ENCODE data around the gene FES. TPM values are rescaled to one million over a fixed set of nuclear protein-coding genes. Genes with fewer than 3 reads are reported as not detected.
A peak's percentile ranks its signal among the peaks of the same experiment; 100 is the strongest.

The FES gene
- polyA plus RNA-seq, 2 of the 4 experiments (the other 2 are of a cell fraction) = 0.39 to 0.50 TPM

- FAIRE-seq = no peak
- peak; percentile 88 to 95 for DNase-seq (ENCODE audit: low read depth in 1 of 2, low spot score in 1 of 2)
- peak within 1 kb of the TSS; percentile 82 to 91 for H3K27ac ChIP-seq
- no peak for TF ChIP-seq ZNF302 (CRISPR knock-in tag; IDR thresholded peaks at IDR 0.05)
- no peak for TF ChIP-seq KDM1A (IDR thresholded peaks at IDR 0.05; ENCODE audit: low read depth)
- TF ChIP-seq, protein P1, sequence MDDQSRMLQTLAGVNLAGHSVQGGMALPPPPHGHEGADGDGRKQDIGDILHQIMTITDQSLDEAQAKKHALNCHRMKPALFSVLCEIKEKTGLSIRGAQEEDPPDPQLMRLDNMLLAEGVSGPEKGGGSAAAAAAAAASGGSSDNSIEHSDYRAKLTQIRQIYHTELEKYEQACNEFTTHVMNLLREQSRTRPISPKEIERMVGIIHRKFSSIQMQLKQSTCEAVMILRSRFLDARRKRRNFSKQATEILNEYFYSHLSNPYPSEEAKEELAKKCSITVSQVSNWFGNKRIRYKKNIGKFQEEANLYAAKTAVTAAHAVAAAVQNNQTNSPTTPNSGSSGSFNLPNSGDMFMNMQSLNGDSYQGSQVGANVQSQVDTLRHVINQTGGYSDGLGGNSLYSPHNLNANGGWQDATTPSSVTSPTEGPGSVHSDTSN (IDR thresholded peaks at IDR 0.05) = 0 out of 2 replicates have a peak, but pooled peaks have one; percentile 8
- TF ChIP-seq RCOR1 (IDR thresholded peaks at IDR 0.05; ENCODE audit: low read depth, low read length) = no peak
- TF ChIP-seq FOXS1 (CRISPR knock-in tag; IDR thresholded peaks at IDR 0.05) = no peak
- peak; percentile 66 for TF ChIP-seq POLR2A (IDR thresholded peaks at IDR 0.05; ENCODE audit: low read length)
- TF ChIP-seq NFE2L2 (conservative IDR thresholded peaks at IDR 0.05; ENCODE audit: low read length) = no peak
- TF ChIP-seq, protein P2, sequence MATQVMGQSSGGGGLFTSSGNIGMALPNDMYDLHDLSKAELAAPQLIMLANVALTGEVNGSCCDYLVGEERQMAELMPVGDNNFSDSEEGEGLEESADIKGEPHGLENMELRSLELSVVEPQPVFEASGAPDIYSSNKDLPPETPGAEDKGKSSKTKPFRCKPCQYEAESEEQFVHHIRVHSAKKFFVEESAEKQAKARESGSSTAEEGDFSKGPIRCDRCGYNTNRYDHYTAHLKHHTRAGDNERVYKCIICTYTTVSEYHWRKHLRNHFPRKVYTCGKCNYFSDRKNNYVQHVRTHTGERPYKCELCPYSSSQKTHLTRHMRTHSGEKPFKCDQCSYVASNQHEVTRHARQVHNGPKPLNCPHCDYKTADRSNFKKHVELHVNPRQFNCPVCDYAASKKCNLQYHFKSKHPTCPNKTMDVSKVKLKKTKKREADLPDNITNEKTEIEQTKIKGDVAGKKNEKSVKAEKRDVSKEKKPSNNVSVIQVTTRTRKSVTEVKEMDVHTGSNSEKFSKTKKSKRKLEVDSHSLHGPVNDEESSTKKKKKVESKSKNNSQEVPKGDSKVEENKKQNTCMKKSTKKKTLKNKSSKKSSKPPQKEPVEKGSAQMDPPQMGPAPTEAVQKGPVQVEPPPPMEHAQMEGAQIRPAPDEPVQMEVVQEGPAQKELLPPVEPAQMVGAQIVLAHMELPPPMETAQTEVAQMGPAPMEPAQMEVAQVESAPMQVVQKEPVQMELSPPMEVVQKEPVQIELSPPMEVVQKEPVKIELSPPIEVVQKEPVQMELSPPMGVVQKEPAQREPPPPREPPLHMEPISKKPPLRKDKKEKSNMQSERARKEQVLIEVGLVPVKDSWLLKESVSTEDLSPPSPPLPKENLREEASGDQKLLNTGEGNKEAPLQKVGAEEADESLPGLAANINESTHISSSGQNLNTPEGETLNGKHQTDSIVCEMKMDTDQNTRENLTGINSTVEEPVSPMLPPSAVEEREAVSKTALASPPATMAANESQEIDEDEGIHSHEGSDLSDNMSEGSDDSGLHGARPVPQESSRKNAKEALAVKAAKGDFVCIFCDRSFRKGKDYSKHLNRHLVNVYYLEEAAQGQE (IDR thresholded peaks at IDR 0.05) = no peak
- no peak for TF ChIP-seq EHF (CRISPR knock-in tag; IDR thresholded peaks at IDR 0.05)
- no peak for TF ChIP-seq RNF2 (IDR thresholded peaks at IDR 0.05; ENCODE audit: borderline replicate concordance, low read depth)
- TF ChIP-seq RAD21 (conservative IDR thresholded peaks at IDR 0.05 in 1 of 2, IDR thresholded peaks at IDR 0.05 in 1 of 2) = no peak
- no peak for TF ChIP-seq HOXA7 (CRISPR knock-in tag; IDR thresholded peaks at IDR 0.05)
- TF ChIP-seq BHLHE40 (IDR thresholded peaks at IDR 0.05; ENCODE audit: low read depth, low read length) = peak; percentile 29; the same call in 1 of the 2 replicates
- TF ChIP-seq SMC3 (IDR thresholded peaks at IDR 0.05) = no peak
- no peak for TF ChIP-seq CBX8 (IDR thresholded peaks at IDR 0.05)
- TF ChIP-seq HDAC2 (IDR thresholded peaks at IDR 0.05) = no peak
- no peak for TF ChIP-seq RARB (CRISPR knock-in tag; IDR thresholded peaks at IDR 0.05)
- no peak for TF ChIP-seq ZSCAN20 (CRISPR knock-in tag; IDR thresholded peaks at IDR 0.05)
- no peak for TF ChIP-seq JUNB (IDR thresholded peaks at IDR 0.05)
- TF ChIP-seq HOXB5 (CRISPR knock-in tag; IDR thresholded peaks at IDR 0.05) = no peak; the same call in 1 of the 2 replicates
- TF ChIP-seq, protein P3, sequence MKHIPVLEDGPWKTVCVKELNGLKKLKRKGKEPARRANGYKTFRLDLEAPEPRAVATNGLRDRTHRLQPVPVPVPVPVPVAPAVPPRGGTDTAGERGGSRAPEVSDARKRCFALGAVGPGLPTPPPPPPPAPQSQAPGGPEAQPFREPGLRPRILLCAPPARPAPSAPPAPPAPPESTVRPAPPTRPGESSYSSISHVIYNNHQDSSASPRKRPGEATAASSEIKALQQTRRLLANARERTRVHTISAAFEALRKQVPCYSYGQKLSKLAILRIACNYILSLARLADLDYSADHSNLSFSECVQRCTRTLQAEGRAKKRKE (CRISPR knock-in tag; IDR thresholded peaks at IDR 0.05; ENCODE audit: low read depth) = no peak
- TF ChIP-seq, protein P4, sequence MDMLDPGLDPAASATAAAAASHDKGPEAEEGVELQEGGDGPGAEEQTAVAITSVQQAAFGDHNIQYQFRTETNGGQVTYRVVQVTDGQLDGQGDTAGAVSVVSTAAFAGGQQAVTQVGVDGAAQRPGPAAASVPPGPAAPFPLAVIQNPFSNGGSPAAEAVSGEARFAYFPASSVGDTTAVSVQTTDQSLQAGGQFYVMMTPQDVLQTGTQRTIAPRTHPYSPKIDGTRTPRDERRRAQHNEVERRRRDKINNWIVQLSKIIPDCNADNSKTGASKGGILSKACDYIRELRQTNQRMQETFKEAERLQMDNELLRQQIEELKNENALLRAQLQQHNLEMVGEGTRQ (IDR thresholded peaks at IDR 0.05) = 0 out of 2 replicates have a peak, but pooled peaks have one; percentile 3
- no peak for TF ChIP-seq MAZ (IDR thresholded peaks at IDR 0.05; ENCODE audit: borderline replicate concordance, low read depth, low read length)
- TF ChIP-seq, protein P5, sequence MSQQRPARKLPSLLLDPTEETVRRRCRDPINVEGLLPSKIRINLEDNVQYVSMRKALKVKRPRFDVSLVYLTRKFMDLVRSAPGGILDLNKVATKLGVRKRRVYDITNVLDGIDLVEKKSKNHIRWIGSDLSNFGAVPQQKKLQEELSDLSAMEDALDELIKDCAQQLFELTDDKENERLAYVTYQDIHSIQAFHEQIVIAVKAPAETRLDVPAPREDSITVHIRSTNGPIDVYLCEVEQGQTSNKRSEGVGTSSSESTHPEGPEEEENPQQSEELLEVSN (IDR thresholded peaks at IDR 0.05; ENCODE audit: borderline replicate concordance, low read depth) = 0 out of 2 replicates have a peak, but pooled peaks have one; percentile 16
- TF ChIP-seq HOXB13 (CRISPR knock-in tag; IDR thresholded peaks at IDR 0.05; ENCODE audit: low read depth) = no peak
- peak; percentile 39 to 53; a peak in 2 of 5 replicates for TF ChIP-seq JUN (IDR thresholded peaks at IDR 0.05)
- no peak for TF ChIP-seq FOSL2 (IDR thresholded peaks at IDR 0.05)
- no peak for TF ChIP-seq FOSL2 (CRISPR knock-in tag; IDR thresholded peaks at IDR 0.05)
- no peak for TF ChIP-seq KDM5A (IDR thresholded peaks at IDR 0.05)
- TF ChIP-seq SREBF2 (IDR thresholded peaks at IDR 0.05) = no peak
- peak; percentile 41 for TF ChIP-seq PHF8 (IDR thresholded peaks at IDR 0.05; ENCODE audit: borderline replicate concordance, low read depth)
- no peak for TF ChIP-seq ELK1 (IDR thresholded peaks at IDR 0.05; ENCODE audit: low read depth, low read length)
- no peak for TF ChIP-seq ESRRA (IDR thresholded peaks at IDR 0.05; ENCODE audit: borderline replicate concordance, low read length)
Measured at GRCh38 chr15:90934949-90935751, 50.8 kb downstream of the FES start, which contains the start of gene UNC45A. TSS of gene UNC45A (plus strand) at chr15:90935285. CDS start at chr15:90935325, 40 bp downstream.

More at GRCh38 chr15:90934949-90935751, 50.8 kb downstream of the FES start, which contains the start of gene UNC45A:
- Histone ChIP-seq H3K9me3 (no peaks in the 10 kb centered on the region), H3K4me1 (peaks cover 30% of the 10 kb centered on the region), H3K4me2 (peak within 1 kb of the TSS; percentile 94), H3K4me3 (peak within 1 kb of the TSS; percentile 73)
- ChIA-PET POLR2A (interaction anchor here (0.8 to 2.3 kb wide), 4 partner anchors 9 to 19 kb away, joined by 4 to 11 read pairs (median 4); partner anchors contain the start of gene RCCD1), CTCF (interaction anchor here (0.6 to 16.4 kb wide), 34 partner anchors 12 to 624 kb away, joined by 3 to 536 read pairs (median 9); partner anchors contain the start of genes FES, FURIN, MAN2A2 and RCCD1)
- under 1% methylated on average over 36 of the region's 65 CpGs for whole genome bisulfite sequencing (ENCODE audit: missing lambda C conversion rate)
- ATAC-seq = peak; percentile 62 to 81
